SJSA1 (cell line): Measurements from ENCODE around the gene GDNF. TPM values are rescaled to one million over a fixed set of nuclear protein-coding genes. Genes with fewer than 3 reads are reported as not detected.
A peak's percentile ranks its signal among the peaks of the same experiment; 100 is the strongest.

Source experiments
- DNase-seq, 2 experiments: peaks; one replicate each; pipeline ENCODE4 v3.0.0-alpha.2; 2015 to 2020; ENCODE audit warnings: low spot score in 2 of 2, low read depth in 1 of 2
- H3K27ac ChIP-seq: fragments of 250-450 bp; sonication (Bioruptor Pico); 2 replicates; pipeline ENCODE4 v1.5.1; 2020; ENCODE audit warnings: mild to moderate bottlenecking, moderate library complexity
- H3K27me3 ChIP-seq: fragments of 250-450 bp; sonication (Bioruptor Pico); replicated peaks from 2 replicates; pipeline ENCODE4 v1.5.1; 2020; ENCODE audit warnings: mild to moderate bottlenecking, moderate library complexity
- H3K36me3 ChIP-seq: fragments of 250-450 bp; sonication (Bioruptor Pico); 2 replicates; pipeline ENCODE4 v1.5.1; 2020; ENCODE audit warnings: mild to moderate bottlenecking
- H3K4me1 ChIP-seq: fragments of 250-450 bp; sonication (Bioruptor Pico); replicated peaks from 2 replicates; pipeline ENCODE4 v1.6.1; 2021; ENCODE audit warnings: mild to moderate bottlenecking
- H3K4me3 ChIP-seq: fragments of 250-450 bp; sonication (Bioruptor Pico); 2 replicates; pipeline ENCODE4 v1.5.1; 2020; ENCODE audit warnings: mild to moderate bottlenecking
- H3K9me3 ChIP-seq: fragments of 250-450 bp; sonication (Bioruptor Pico); replicated peaks from 2 replicates; pipeline ENCODE4 v1.5.1; 2020; ENCODE audit warnings: mild to moderate bottlenecking
- total RNA-seq: library from RNA; depleted of rRNA; stranded (reverse); fragments of >200 nt; shearing (Covaris generic); gene quantifications from 2 replicates; pipeline ENCODE4 v1.2.3, GENCODE V29; 2014

The GDNF gene
- total RNA-seq, 1 experiment from 2014 or later = 2.9 TPM

- Histone ChIP-seq H3K36me3 (peaks cover 34% of the 10 kb centered on the region; the same call in 1 of the 2 replicates), H3K27me3 (no peaks in the 10 kb centered on the region), H3K27ac (peak overlapping the region; percentile 78), H3K4me1 (peaks cover 27% of the 10 kb centered on the region), H3K4me3 (peak overlapping the region; percentile 89), H3K9me3 (peaks cover 6% of the 10 kb centered on the region)
- peak; percentile 85 to 90 for DNase-seq
Observed at GRCh38 chr5:37840053-37841034, 503 bp upstream of the GDNF start.

DNA sequence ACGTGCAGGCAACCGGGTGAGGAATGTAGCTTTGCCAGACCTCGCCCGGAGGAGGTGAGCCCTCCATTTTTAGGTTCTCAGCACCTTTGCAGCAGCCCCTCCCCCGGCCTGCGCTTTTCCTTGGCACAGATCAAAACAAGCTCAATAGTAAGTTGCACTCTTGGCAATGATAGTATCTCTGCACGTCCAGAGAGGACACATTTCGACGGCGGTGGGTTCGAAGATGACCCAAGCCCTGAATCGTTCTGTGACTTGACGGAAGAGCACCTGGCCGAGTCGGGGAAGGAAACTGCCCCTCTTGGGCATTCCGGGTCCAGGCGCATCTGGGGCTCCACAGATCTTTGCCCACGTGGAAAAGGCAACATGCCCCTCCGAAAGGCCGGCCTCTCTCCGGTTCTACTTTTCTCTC, 904 bp downstream of the GDNF start:
- Histone ChIP-seq H3K36me3 (peaks cover 36% of the 10 kb centered on the region), H3K9me3 (peaks cover 6% of the 10 kb centered on the region), H3K27me3 (no peaks in the 10 kb centered on the region), H3K4me3 (peak overlapping the region; percentile 89), H3K4me1 (peaks cover 27% of the 10 kb centered on the region), H3K27ac (no peak overlapping the region)
- peak in 1 of 2 experiments; percentile 39 for DNase-seq

GRCh38 chr5:37838152-37838932, 1.5 kb downstream of the GDNF start:
- peaks cover 6% of the 10 kb centered on the region for H3K9me3 ChIP-seq
- DNase-seq = no peak
- peaks cover 27% of the 10 kb centered on the region for H3K4me1 ChIP-seq
- no peaks in the 10 kb centered on the region for H3K27me3 ChIP-seq
- no peak overlapping the region for H3K27ac ChIP-seq
- H3K4me3 ChIP-seq = peak overlapping the region; percentile 89
- peaks cover 42% of the 10 kb centered on the region for H3K36me3 ChIP-seq

GRCh38 chr5:37837414-37838032, 2.3 kb downstream of the GDNF start:
- H3K4me3 ChIP-seq = no peak overlapping the region
- no peaks in the 10 kb centered on the region for H3K27me3 ChIP-seq
- H3K27ac ChIP-seq = no peak overlapping the region
- peaks cover 6% of the 10 kb centered on the region for H3K9me3 ChIP-seq
- peaks cover 27% of the 10 kb centered on the region for H3K4me1 ChIP-seq
- peak; percentile 42 to 55 for DNase-seq
- H3K36me3 ChIP-seq = peaks cover 50% of the 10 kb centered on the region

GRCh38 chr5:37836592-37837413, 3.0 kb downstream of the GDNF start:
- peaks cover 27% of the 10 kb centered on the region for H3K4me1 ChIP-seq
- DNase-seq = no peak
- H3K27ac ChIP-seq = no peak overlapping the region
- H3K9me3 ChIP-seq = peaks cover 6% of the 10 kb centered on the region
- H3K27me3 ChIP-seq = no peaks in the 10 kb centered on the region
- no peak overlapping the region for H3K4me3 ChIP-seq
- peaks cover 58% of the 10 kb centered on the region for H3K36me3 ChIP-seq

GRCh38 chr5:37836235-37836591, 3.6 kb downstream of the GDNF start:
- Histone ChIP-seq H3K4me1 (peaks cover 23% of the 10 kb centered on the region), H3K27ac (no peak overlapping the region)
- no peak for DNase-seq

DNA sequence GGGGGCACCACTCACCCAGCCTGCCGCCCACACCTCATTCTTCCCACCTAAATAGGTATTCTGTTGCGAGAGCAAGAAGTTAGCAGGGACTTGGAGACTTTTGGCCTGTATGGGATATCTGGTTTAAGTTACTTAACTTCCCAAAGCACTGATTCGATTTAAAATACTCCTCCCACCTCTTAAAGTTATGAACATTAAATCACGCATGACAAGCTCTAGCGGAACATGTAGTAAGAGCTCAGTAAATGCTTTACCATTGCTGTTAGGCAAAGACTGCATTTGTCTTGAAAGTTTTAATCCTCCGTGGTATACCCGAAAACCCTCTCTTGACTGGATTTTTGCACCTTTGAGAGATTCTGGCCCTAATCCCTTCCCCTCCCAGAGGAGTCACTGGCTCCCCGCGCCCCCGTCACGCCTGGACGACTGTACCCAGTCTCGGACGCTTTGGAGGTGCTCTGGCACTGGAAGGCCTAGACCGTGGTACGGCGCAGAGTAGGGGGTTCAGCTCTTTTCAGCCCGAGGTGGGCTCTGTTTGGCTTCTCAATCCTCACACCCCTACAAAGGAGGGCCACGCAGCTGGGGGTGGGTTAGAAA, 4.4 kb downstream of the GDNF start:
- DNase-seq = no peak
- peaks cover 6% of the 10 kb centered on the region for H3K9me3 ChIP-seq
- H3K4me3 ChIP-seq = no peak overlapping the region
- H3K4me1 ChIP-seq = peaks cover 16% of the 10 kb centered on the region
- no peaks in the 10 kb centered on the region for H3K27me3 ChIP-seq
- no peak overlapping the region for H3K27ac ChIP-seq
- peaks cover 71% of the 10 kb centered on the region for H3K36me3 ChIP-seq

More at GRCh38 chr5:37836235-37836591, 3.6 kb downstream of the GDNF start:
- Histone ChIP-seq H3K36me3 (peaks cover 64% of the 10 kb centered on the region), H3K27me3 (no peaks in the 10 kb centered on the region), H3K9me3 (peaks cover 6% of the 10 kb centered on the region), H3K4me3 (no peak overlapping the region)

DNA sequence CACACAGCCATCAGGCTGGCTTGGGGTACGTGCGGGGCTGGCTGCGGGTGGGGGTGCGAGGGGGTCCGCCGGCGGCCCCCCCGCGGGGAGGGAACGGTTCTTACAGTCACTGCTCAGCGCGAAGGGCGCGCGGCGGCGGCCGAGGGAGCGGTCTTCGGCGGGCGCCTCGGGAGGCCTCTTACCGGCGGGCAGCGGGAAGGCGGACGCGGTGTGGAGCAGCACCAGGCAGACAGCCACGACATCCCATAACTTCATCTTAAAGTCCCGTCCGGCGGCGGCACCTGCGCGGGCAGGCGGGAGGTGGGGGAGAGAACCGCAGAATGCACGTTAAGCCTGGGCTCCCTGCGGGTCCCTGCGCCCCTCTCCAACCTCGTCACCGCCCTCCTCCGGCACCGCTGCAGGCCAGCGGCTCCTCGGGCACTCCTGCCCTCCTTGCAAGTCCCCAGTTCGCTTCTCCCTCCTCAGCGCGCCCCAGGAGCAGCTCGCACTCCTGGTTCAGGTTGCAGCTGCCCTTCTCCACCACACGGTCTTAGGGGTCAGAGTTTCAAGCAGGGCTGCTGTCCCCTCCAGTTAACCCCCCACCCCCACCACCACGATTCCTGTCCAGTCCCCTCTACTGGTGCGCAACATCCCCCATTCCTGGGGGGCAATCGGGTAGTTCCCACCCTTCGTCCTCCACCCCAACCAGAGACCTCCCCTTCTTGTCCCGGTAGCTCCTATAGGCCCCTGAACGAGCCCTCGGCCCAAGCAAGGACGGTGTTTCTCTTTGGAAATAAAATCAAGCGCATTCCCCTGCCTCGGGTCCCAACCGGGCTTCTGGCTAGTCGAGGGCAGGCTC, 5.1 kb downstream of the GDNF start:
- Histone ChIP-seq H3K4me3 (no peak overlapping the region), H3K4me1 (peaks cover 14% of the 10 kb centered on the region), H3K27ac (no peak overlapping the region), H3K9me3 (peaks cover 6% of the 10 kb centered on the region), H3K27me3 (no peaks in the 10 kb centered on the region), H3K36me3 (peaks cover 75% of the 10 kb centered on the region)
- DNase-seq = no peak

GRCh38 chr5:37833990-37834389, 5.9 kb downstream of the GDNF start:
- peaks cover 6% of the 10 kb centered on the region for H3K9me3 ChIP-seq
- H3K4me1 ChIP-seq = peaks cover 8% of the 10 kb centered on the region
- no peaks in the 10 kb centered on the region for H3K27me3 ChIP-seq
- no peak overlapping the region for H3K27ac ChIP-seq
- no peak overlapping the region for H3K4me3 ChIP-seq
- DNase-seq = no peak
- H3K36me3 ChIP-seq = peaks cover 73% of the 10 kb centered on the region

DNA sequence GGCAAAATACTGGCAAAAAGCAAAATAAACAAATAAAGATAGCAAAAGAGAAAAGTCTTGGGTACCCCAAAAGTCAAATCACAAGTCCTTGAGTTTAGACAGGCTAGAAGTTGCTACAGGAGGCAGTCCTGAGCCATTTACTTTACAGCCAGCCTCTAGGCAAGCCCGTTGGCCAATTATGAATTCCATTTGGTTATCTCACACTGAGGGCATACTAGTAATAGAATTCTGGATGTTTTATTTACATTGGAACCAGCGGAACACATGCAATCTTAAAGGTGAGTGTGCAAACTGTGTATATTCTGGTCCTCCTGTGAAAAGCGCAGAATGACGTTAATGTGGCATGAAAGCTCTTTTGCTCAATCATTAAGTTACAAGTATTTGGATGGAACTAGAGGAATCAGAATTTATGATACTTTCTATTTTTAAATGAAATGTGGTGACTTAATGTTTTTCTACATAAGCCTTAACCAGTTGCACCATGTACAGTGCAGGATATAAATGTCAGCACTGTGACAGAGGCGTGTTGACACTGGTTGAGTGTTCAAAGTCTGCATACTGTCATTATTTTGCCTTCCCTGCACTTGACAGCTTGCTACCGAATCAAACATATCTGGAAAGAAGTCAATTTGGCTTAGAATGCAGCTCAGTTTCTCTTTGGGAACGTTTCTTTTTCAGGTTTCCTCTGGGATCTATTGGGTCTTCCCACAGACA, 7.9 kb downstream of the GDNF start:
- no peak overlapping the region for H3K27ac ChIP-seq
- H3K4me3 ChIP-seq = no peak overlapping the region
- H3K36me3 ChIP-seq = peaks cover 68% of the 10 kb centered on the region
- H3K27me3 ChIP-seq = no peaks in the 10 kb centered on the region
- no peaks in the 10 kb centered on the region for H3K4me1 ChIP-seq
- no peaks in the 10 kb centered on the region for H3K9me3 ChIP-seq
- DNase-seq = no peak

DNA sequence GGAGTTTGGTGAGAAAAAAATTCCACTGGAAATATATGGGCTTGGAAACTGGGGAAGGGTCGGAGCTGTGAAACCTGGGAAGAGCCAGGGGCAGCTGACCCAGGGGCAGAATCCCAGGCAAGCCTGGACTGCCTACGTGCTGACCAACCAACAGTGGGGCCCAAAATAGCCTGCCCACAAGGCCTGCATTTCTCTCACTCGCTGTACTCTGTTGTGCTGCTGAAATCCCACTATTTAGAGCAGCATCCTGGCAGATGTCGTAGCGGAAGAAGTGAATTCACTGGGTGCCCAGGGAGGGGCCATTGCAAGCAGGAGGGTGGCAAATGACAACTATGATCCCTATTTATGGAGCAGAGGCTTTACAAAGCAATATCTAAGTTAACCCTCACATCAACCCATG, 9.5 kb downstream of the GDNF start:
- no peak for DNase-seq
- H3K27me3 ChIP-seq = no peaks in the 10 kb centered on the region
- peaks cover 67% of the 10 kb centered on the region for H3K36me3 ChIP-seq
- no peak overlapping the region for H3K27ac ChIP-seq
- no peak overlapping the region for H3K4me3 ChIP-seq
- no peaks in the 10 kb centered on the region for H3K9me3 ChIP-seq
- H3K4me1 ChIP-seq = no peaks in the 10 kb centered on the region
